Measurements from ENCODE around the gene PIWIL4.
"Not testable (repeated sequence)": the region's sequence is repeated elsewhere in the genome, so short reads cannot be mapped to it uniquely, and the experiment has no call there.

Gene PIWIL4

GRCh38 chr11:94550513-94550912, 16.7 kb upstream of the PIWIL4 start:
- Histone ChIP-seq H3K36me3 (ENCODE audit: control insufficient read depth, insufficient read depth, low read length) (no peaks in the 10 kb centered on the region), H3K27me3 (ENCODE audit: control insufficient read depth, insufficient read depth, low read length) (peaks cover 15% of the 10 kb centered on the region), H3K4me3 (ENCODE audit: low read depth, low read length) (no peak overlapping the region), H3K9me3 (ENCODE audit: control insufficient read depth, insufficient read depth, low read depth, low read length) (no peaks in the 10 kb centered on the region), H3K4me1 (ENCODE audit: control insufficient read depth, insufficient read depth, low read length) (peaks cover 11% of the 10 kb centered on the region), H3K27ac (ENCODE audit: low read depth, low read length) (no peak overlapping the region), H3K9ac (ENCODE audit: low read length) (no peak overlapping the region)

- no peak overlapping the region for H3K27ac ChIP-seq (ENCODE audit: low read depth, low read length)
- H3K4me1 ChIP-seq (ENCODE audit: control insufficient read depth, insufficient read depth, low read length), result no peaks in the 10 kb centered on the region
- no peak overlapping the region for H3K4me3 ChIP-seq (ENCODE audit: low read depth, low read length)
- no peaks in the 10 kb centered on the region for H3K36me3 ChIP-seq (ENCODE audit: control insufficient read depth, insufficient read depth, low read length)
- H3K9ac ChIP-seq (ENCODE audit: low read length), result no peak overlapping the region
- no peaks in the 10 kb centered on the region for H3K9me3 ChIP-seq (ENCODE audit: control insufficient read depth, insufficient read depth, low read depth, low read length)
- no peaks in the 10 kb centered on the region for H3K27me3 ChIP-seq (ENCODE audit: control insufficient read depth, insufficient read depth, low read length)
These were observed 13.2 kb upstream of the PIWIL4 start for GRCh38 chr11:94553938-94554337.

GRCh38 chr11:94555752-94556329, 11.3 kb upstream of the PIWIL4 start:
- H3K27ac ChIP-seq (ENCODE audit: low read depth, low read length); H3K4me1 ChIP-seq (ENCODE audit: control insufficient read depth, insufficient read depth, low read length); H3K9ac ChIP-seq (ENCODE audit: low read length); H3K9me3 ChIP-seq (ENCODE audit: control insufficient read depth, insufficient read depth, low read depth, low read length); H3K27me3 ChIP-seq (ENCODE audit: control insufficient read depth, insufficient read depth, low read length); H3K36me3 ChIP-seq (ENCODE audit: control insufficient read depth, insufficient read depth, low read length); H3K4me3 ChIP-seq (ENCODE audit: low read depth, low read length): not testable (repeated sequence)

- Histone ChIP-seq H3K36me3 (ENCODE audit: control insufficient read depth, insufficient read depth, low read length) (no peaks in the 10 kb centered on the region), H3K27ac (ENCODE audit: low read depth, low read length) (no peak overlapping the region), H3K27me3 (ENCODE audit: control insufficient read depth, insufficient read depth, low read length) (no peaks in the 10 kb centered on the region), H3K4me1 (ENCODE audit: control insufficient read depth, insufficient read depth, low read length) (no peaks in the 10 kb centered on the region), H3K9me3 (ENCODE audit: control insufficient read depth, insufficient read depth, low read depth, low read length) (no peaks in the 10 kb centered on the region), H3K4me3 (ENCODE audit: low read depth, low read length) (no peak overlapping the region), H3K9ac (ENCODE audit: low read length) (no peak overlapping the region)
These were observed 9.7 kb upstream of the PIWIL4 start for GRCh38 chr11:94557421-94557820.

GRCh38 chr11:94557992-94558391, 9.2 kb upstream of the PIWIL4 start:
- H3K9ac ChIP-seq (ENCODE audit: low read length), result no peak overlapping the region
- H3K4me3 ChIP-seq (ENCODE audit: low read depth, low read length), result no peak overlapping the region
- H3K9me3 ChIP-seq (ENCODE audit: control insufficient read depth, insufficient read depth, low read depth, low read length), result no peaks in the 10 kb centered on the region
- H3K36me3 ChIP-seq (ENCODE audit: control insufficient read depth, insufficient read depth, low read length), result no peaks in the 10 kb centered on the region
- H3K27ac ChIP-seq (ENCODE audit: low read depth, low read length), result no peak overlapping the region
- H3K4me1 ChIP-seq (ENCODE audit: control insufficient read depth, insufficient read depth, low read length), result peaks cover 2% of the 10 kb centered on the region; the same call in 1 of the 2 replicates
- no peaks in the 10 kb centered on the region for H3K27me3 ChIP-seq (ENCODE audit: control insufficient read depth, insufficient read depth, low read length)

GRCh38 chr11:94558468-94558867, 8.7 kb upstream of the PIWIL4 start:
- Histone ChIP-seq H3K27ac (ENCODE audit: low read depth, low read length) (no peak overlapping the region), H3K4me3 (ENCODE audit: low read depth, low read length) (no peak overlapping the region), H3K9me3 (ENCODE audit: control insufficient read depth, insufficient read depth, low read depth, low read length) (no peaks in the 10 kb centered on the region), H3K9ac (ENCODE audit: low read length) (no peak overlapping the region), H3K36me3 (ENCODE audit: control insufficient read depth, insufficient read depth, low read length) (no peaks in the 10 kb centered on the region), H3K4me1 (ENCODE audit: control insufficient read depth, insufficient read depth, low read length) (peaks cover 7% of the 10 kb centered on the region; the same call in 1 of the 2 replicates), H3K27me3 (ENCODE audit: control insufficient read depth, insufficient read depth, low read length) (no peaks in the 10 kb centered on the region)

- Histone ChIP-seq H3K9ac (ENCODE audit: low read length) (no peak overlapping the region), H3K27me3 (ENCODE audit: control insufficient read depth, insufficient read depth, low read length) (no peaks in the 10 kb centered on the region), H3K27ac (ENCODE audit: low read depth, low read length) (no peak overlapping the region), H3K9me3 (ENCODE audit: control insufficient read depth, insufficient read depth, low read depth, low read length) (no peaks in the 10 kb centered on the region), H3K4me3 (ENCODE audit: low read depth, low read length) (no peak overlapping the region), H3K4me1 (ENCODE audit: control insufficient read depth, insufficient read depth, low read length) (peaks cover 11% of the 10 kb centered on the region), H3K36me3 (ENCODE audit: control insufficient read depth, insufficient read depth, low read length) (no peaks in the 10 kb centered on the region)
These were observed 8.2 kb upstream of the PIWIL4 start for GRCh38 chr11:94558932-94559331.

GRCh38 chr11:94559361-94559760, 7.8 kb upstream of the PIWIL4 start:
- Histone ChIP-seq H3K27me3 (ENCODE audit: control insufficient read depth, insufficient read depth, low read length) (no peaks in the 10 kb centered on the region), H3K4me3 (ENCODE audit: low read depth, low read length) (no peak overlapping the region), H3K27ac (ENCODE audit: low read depth, low read length) (no peak overlapping the region), H3K9me3 (ENCODE audit: control insufficient read depth, insufficient read depth, low read depth, low read length) (no peaks in the 10 kb centered on the region), H3K4me1 (ENCODE audit: control insufficient read depth, insufficient read depth, low read length) (peaks cover 11% of the 10 kb centered on the region), H3K9ac (ENCODE audit: low read length) (no peak overlapping the region), H3K36me3 (ENCODE audit: control insufficient read depth, insufficient read depth, low read length) (no peaks in the 10 kb centered on the region)

- no peak overlapping the region for H3K9ac ChIP-seq (ENCODE audit: low read length)
These were observed 6.3 kb upstream of the PIWIL4 start for GRCh38 chr11:94560834-94561233.

GRCh38 chr11:94563176-94563847, 3.9 kb upstream of the PIWIL4 start:
- Histone ChIP-seq H3K9ac (ENCODE audit: low read length) (no peak overlapping the region), H3K36me3 (ENCODE audit: control insufficient read depth, insufficient read depth, low read length) (no peaks in the 10 kb centered on the region), H3K27me3 (ENCODE audit: control insufficient read depth, insufficient read depth, low read length) (no peaks in the 10 kb centered on the region), H3K9me3 (ENCODE audit: control insufficient read depth, insufficient read depth, low read depth, low read length) (no peaks in the 10 kb centered on the region), H3K4me1 (ENCODE audit: control insufficient read depth, insufficient read depth, low read length) (peaks cover 11% of the 10 kb centered on the region), H3K27ac (ENCODE audit: low read depth, low read length) (no peak overlapping the region), H3K4me3 (ENCODE audit: low read depth, low read length) (no peak overlapping the region)

More at GRCh38 chr11:94560834-94561233, 6.3 kb upstream of the PIWIL4 start:
- Histone ChIP-seq H3K27ac (ENCODE audit: low read depth, low read length) (no peak overlapping the region), H3K9me3 (ENCODE audit: control insufficient read depth, insufficient read depth, low read depth, low read length) (no peaks in the 10 kb centered on the region), H3K27me3 (ENCODE audit: control insufficient read depth, insufficient read depth, low read length) (no peaks in the 10 kb centered on the region), H3K4me3 (ENCODE audit: low read depth, low read length) (no peak overlapping the region), H3K36me3 (ENCODE audit: control insufficient read depth, insufficient read depth, low read length) (no peaks in the 10 kb centered on the region), H3K4me1 (ENCODE audit: control insufficient read depth, insufficient read depth, low read length) (peaks cover 11% of the 10 kb centered on the region)

- H3K4me1 ChIP-seq (ENCODE audit: control insufficient read depth, insufficient read depth, low read length), result peaks cover 11% of the 10 kb centered on the region
- H3K9ac ChIP-seq (ENCODE audit: low read length), result no peak overlapping the region
- no peaks in the 10 kb centered on the region for H3K36me3 ChIP-seq (ENCODE audit: control insufficient read depth, insufficient read depth, low read length)
- no peaks in the 10 kb centered on the region for H3K9me3 ChIP-seq (ENCODE audit: control insufficient read depth, insufficient read depth, low read depth, low read length)
- H3K27me3 ChIP-seq (ENCODE audit: control insufficient read depth, insufficient read depth, low read length), result no peaks in the 10 kb centered on the region
- no peak overlapping the region for H3K4me3 ChIP-seq (ENCODE audit: low read depth, low read length)
- no peak overlapping the region for H3K27ac ChIP-seq (ENCODE audit: low read depth, low read length)
These were observed 3.2 kb upstream of the PIWIL4 start for GRCh38 chr11:94563848-94564467.
